ENCODE data around the gene PILRA. TPM values are rescaled to one million over a fixed set of nuclear protein-coding genes. Genes with fewer than 3 reads are reported as not detected.

The PILRA gene
- total and polyA plus RNA-seq, 10 of the 15 experiments (the other 5 are each of a cell fraction or from before 2014, with no cell fraction given): 6.6 to 43.3 (median 11.5) TPM

GRCh38 chr7:100389437-100390088 lies 16.3 kb downstream of the PILRA start:
- WGBS (ENCODE audit: insufficient coverage, insufficient replicate concordance, low lambda C conversion rate, missing lambda C conversion rate): 66% methylated on average over 9 of the region's 9 CpGs
- Histone ChIP-seq H3K79me2 (ENCODE audit: control insufficient read depth, insufficient read depth, low read length) (no peaks in the 10 kb centered on the region), H3K36me3 (ENCODE audit: control insufficient read depth in 2 of 2, insufficient read depth in 2 of 2, low read length in 1 of 2) (peaks cover 0 to 2% of the 10 kb centered on the region in 2 experiments; a peak in 2 of 4 replicates), H2AFZ (ENCODE audit: control insufficient read depth, low read depth, low read length) (no peak overlapping the region), H3K9ac (ENCODE audit: control insufficient read depth, insufficient read depth, low read length) (no peak overlapping the region), H3K4me3 (no peak overlapping the region), H3K4me2 (ENCODE audit: control insufficient read depth, insufficient read depth) (no peak overlapping the region), H3K4me1 (ENCODE audit: control insufficient read depth, insufficient read depth, low read length) (peaks cover 17% of the 10 kb centered on the region), H4K20me1 (ENCODE audit: control insufficient read depth, insufficient read depth) (no peaks in the 10 kb centered on the region), H3K9me3 (replicated peaks; ENCODE audit: control insufficient read depth, insufficient read depth, low read length) (no peaks in the 10 kb centered on the region), H3K27me3 (replicated peaks in 1 of 2; ENCODE audit: control insufficient read depth in 2 of 2, insufficient read depth in 2 of 2, low read length in 1 of 2) (no peaks in the 10 kb centered on the region), H3K27ac (ENCODE audit: control insufficient read depth, insufficient read depth) (no peak overlapping the region)
- intact Hi-C loops (cut with micrococcal nuclease; ENCODE audit: unreplicated experiment): no loop called here
- CTCF ChIA-PET: interaction anchor here (1.0 to 1.4 kb wide), 2 partner anchors 15 to 18 kb away, joined by 5 read pairs; no protein-coding TSS in a partner anchor
- ATAC-seq (no peak), DNase-seq (ENCODE audit: low read depth, low spot score) (no peak), FAIRE-seq (no peak)
- in situ Hi-C loops (cut with MboI): no loop called here
- POLR2A ChIA-PET: interaction anchor here (0.6 to 2.2 kb wide), 2 partner anchors 10 to 47 kb away, joined by 4 to 8 read pairs; no protein-coding TSS in a partner anchor
- SMC1A ChIA-PET (ENCODE audit: uncharacterized antibody, unreplicated experiment): interaction anchor here (0.8 to 3.8 kb wide), 3 partner anchors 13 to 18 kb away, joined by 3 to 26 read pairs (median 4); no protein-coding TSS in a partner anchor
- RAD21 ChIA-PET (ENCODE audit: unreplicated experiment): no interaction called here
- TF ChIP-seq GATAD2B (conservative IDR thresholded peaks at IDR 0.05; ENCODE audit: low read depth) (no peak), MTA3 (IDR thresholded peaks at IDR 0.05; ENCODE audit: borderline replicate concordance, low read length) (no peak), ZSCAN29 (IDR thresholded peaks at IDR 0.05) (no peak), ESRRA (IDR thresholded peaks at IDR 0.05; ENCODE audit: low read length) (no peak), STAT3 (IDR thresholded peaks at IDR 0.05; ENCODE audit: low read depth, low read length) (no peak), POU2F2 (IDR thresholded peaks at IDR 0.05; ENCODE audit: borderline replicate concordance, low read depth, low read length) (no peak), NR2F1 (conservative IDR thresholded peaks at IDR 0.05) (no peak), SIX5 (IDR thresholded peaks at IDR 0.05; ENCODE audit: low read depth, low read length, severe bottlenecking) (no peak), CREM (IDR thresholded peaks at IDR 0.05; ENCODE audit: low read depth) (no peak)
- TF ChIP-seq, protein P1, sequence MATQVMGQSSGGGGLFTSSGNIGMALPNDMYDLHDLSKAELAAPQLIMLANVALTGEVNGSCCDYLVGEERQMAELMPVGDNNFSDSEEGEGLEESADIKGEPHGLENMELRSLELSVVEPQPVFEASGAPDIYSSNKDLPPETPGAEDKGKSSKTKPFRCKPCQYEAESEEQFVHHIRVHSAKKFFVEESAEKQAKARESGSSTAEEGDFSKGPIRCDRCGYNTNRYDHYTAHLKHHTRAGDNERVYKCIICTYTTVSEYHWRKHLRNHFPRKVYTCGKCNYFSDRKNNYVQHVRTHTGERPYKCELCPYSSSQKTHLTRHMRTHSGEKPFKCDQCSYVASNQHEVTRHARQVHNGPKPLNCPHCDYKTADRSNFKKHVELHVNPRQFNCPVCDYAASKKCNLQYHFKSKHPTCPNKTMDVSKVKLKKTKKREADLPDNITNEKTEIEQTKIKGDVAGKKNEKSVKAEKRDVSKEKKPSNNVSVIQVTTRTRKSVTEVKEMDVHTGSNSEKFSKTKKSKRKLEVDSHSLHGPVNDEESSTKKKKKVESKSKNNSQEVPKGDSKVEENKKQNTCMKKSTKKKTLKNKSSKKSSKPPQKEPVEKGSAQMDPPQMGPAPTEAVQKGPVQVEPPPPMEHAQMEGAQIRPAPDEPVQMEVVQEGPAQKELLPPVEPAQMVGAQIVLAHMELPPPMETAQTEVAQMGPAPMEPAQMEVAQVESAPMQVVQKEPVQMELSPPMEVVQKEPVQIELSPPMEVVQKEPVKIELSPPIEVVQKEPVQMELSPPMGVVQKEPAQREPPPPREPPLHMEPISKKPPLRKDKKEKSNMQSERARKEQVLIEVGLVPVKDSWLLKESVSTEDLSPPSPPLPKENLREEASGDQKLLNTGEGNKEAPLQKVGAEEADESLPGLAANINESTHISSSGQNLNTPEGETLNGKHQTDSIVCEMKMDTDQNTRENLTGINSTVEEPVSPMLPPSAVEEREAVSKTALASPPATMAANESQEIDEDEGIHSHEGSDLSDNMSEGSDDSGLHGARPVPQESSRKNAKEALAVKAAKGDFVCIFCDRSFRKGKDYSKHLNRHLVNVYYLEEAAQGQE (IDR thresholded peaks at IDR 0.05; ENCODE audit: low read depth, low read length): no peak
- no TSS peak for BruUV-seq (replicated peaks)
